Smooth muscle cell (in vitro differentiated cells): ENCODE data around the gene ATP5PO. TPM values are rescaled to one million over a fixed set of nuclear protein-coding genes. Genes with fewer than 3 reads are reported as not detected.

Experiments
- DNase-seq: peaks from one replicate; lab custom pipeline; 2025; ENCODE audit not compliant: unreplicated experiment; lab: John Stamatoyannopoulos, UW
- H2AFZ ChIP-seq: fragments of 200-600 bp; sonication (generic); 2 replicates; pipeline ENCODE4 v1.6.0; 2016; ENCODE audit warnings: antibody characterized with exemption, low read depth, mild to moderate bottlenecking
- H3F3A ChIP-seq: fragments of 200-600 bp; sonication (generic); 2 replicates; pipeline ENCODE4 v1.6.0; 2017; ENCODE audit warnings: antibody characterized with exemption, low read depth
- H3K27ac ChIP-seq: fragments of 200-600 bp; sonication (generic); 2 replicates; pipeline ENCODE4 v1.5.1; 2016; ENCODE audit warnings: low read depth, mild to moderate bottlenecking
- H3K27me3 ChIP-seq: fragments of 200-600 bp; sonication (generic); 2 replicates; pipeline ENCODE4 v1.6.1; 2016; ENCODE audit warnings: low read depth, mild to moderate bottlenecking
- H3K36me3 ChIP-seq: fragments of 200-600 bp; sonication (generic); 2 replicates; pipeline ENCODE4 v1.5.1; 2016; ENCODE audit warnings: low read depth
- H3K4me1 ChIP-seq: fragments of 200-600 bp; sonication (generic); 2 replicates; pipeline ENCODE4 v1.5.1; 2016; ENCODE audit warnings: low read depth
- H3K4me2 ChIP-seq: fragments of 200-600 bp; sonication (generic); 2 replicates; pipeline ENCODE4 v1.6.0; 2016; ENCODE audit warnings: mild to moderate bottlenecking
- H3K4me3 ChIP-seq: fragments of 200-600 bp; sonication (generic); 2 replicates; pipeline ENCODE4 v1.5.1; 2016; ENCODE audit warnings: mild to moderate bottlenecking
- H3K79me2 ChIP-seq: fragments of 200-600 bp; sonication (generic); 2 replicates; pipeline ENCODE4 v1.6.0; 2016; ENCODE audit warnings: low read depth, mild to moderate bottlenecking
- H3K9ac ChIP-seq: fragments of 200-600 bp; sonication (generic); 2 replicates; pipeline ENCODE4 v1.6.0; 2016; ENCODE audit warnings: low read depth
- H3K9me3 ChIP-seq: fragments of 200-600 bp; sonication (generic); replicated peaks from 2 replicates; pipeline ENCODE4 v1.5.1; 2016; ENCODE audit warnings: low read depth
- H4K20me1 ChIP-seq: fragments of 200-600 bp; sonication (generic); 2 replicates; pipeline ENCODE4 v1.6.0; 2016; ENCODE audit warnings: low read depth
- CTCF ChIP-seq: fragments of 200-600 bp; sonication (generic); IDR thresholded peaks from 2 replicates; pipeline ENCODE4 v1.5.1; 2017; ENCODE audit warnings: borderline replicate concordance, mild to moderate bottlenecking, antibody characterized with exemption; ENCODE audit not compliant: insufficient read depth, poor library complexity, severe bottlenecking
- WGBS: methylation state at CpG from one replicate; pipeline ENCODE4 v1.1.7; 2016; ENCODE audit warnings: low lambda C conversion rate; 5-methylcytosine and 5-hydroxymethylcytosine counted together
- polyA plus RNA-seq: library from polyadenylated mRNA; unstranded; fragments of >200 nt; fragmentation: Nextera tagmentation; extraction: Ambion mirVana; gene quantifications from 2 replicates; pipeline ENCODE4 v1.2.1, GENCODE V29; 2016
- total RNA-seq: library from RNA; depleted of rRNA; stranded (reverse); fragments of >200 nt; gene quantifications from 2 replicates; pipeline ENCODE4 v1.2.3, GENCODE V29; 2014

ATP5PO gene
- total and polyA plus RNA-seq, 2 experiments from 2014 or later: 226 to 363 TPM

DNA sequence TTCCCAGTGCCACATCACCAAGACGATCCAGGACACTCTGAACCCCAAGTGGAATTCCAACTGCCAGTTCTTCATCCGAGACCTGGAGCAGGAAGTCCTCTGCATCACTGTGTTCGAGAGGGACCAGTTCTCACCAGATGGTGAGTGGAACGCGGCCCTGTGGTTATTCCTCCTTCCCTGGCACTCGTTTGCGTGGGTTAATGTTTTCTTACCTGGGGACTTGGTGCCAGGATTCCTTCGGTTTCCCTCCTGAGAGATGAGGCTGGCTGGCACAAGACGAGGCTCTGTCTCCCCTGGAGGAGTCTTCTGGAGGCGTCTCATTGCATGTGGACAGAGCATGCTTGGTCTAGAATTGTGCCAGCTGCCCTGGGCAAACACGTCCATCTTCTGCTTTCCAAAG lies 29.3 kb downstream of the ATP5PO start:
- 93% methylated on average over 11 of the region's 11 CpGs for WGBS
- Histone ChIP-seq H3K4me2 (no peak overlapping the region), H3K4me3 (no peak overlapping the region), H3K36me3 (no peaks in the 10 kb centered on the region), H3F3A (no peaks in the 10 kb centered on the region), H3K9ac (no peak overlapping the region), H3K9me3 (no peaks in the 10 kb centered on the region), H3K79me2 (no peaks in the 10 kb centered on the region), H4K20me1 (no peaks in the 10 kb centered on the region), H3K27ac (no peak overlapping the region), H2AFZ (no peak overlapping the region), H3K4me1 (no peaks in the 10 kb centered on the region), H3K27me3 (no peaks in the 10 kb centered on the region)
- TF ChIP-seq CTCF: no peak
- no peak for DNase-seq

- no peak for DNase-seq
- H3K9ac ChIP-seq: no peak overlapping the region
- no peak overlapping the region for H3K27ac ChIP-seq
- TF ChIP-seq CTCF: no peak
- no peak overlapping the region for H2AFZ ChIP-seq
- H3K4me2 ChIP-seq: no peak overlapping the region
- no peaks in the 10 kb centered on the region for H3K9me3 ChIP-seq
- H3F3A ChIP-seq: no peaks in the 10 kb centered on the region
- no peaks in the 10 kb centered on the region for H3K4me1 ChIP-seq
- WGBS: 94% methylated on average over 7 of the region's 7 CpGs
- no peaks in the 10 kb centered on the region for H3K79me2 ChIP-seq
- no peak overlapping the region for H3K4me3 ChIP-seq
- H3K27me3 ChIP-seq: no peaks in the 10 kb centered on the region
- H4K20me1 ChIP-seq: no peaks in the 10 kb centered on the region
- no peaks in the 10 kb centered on the region for H3K36me3 ChIP-seq
These were observed 30.5 kb downstream of the ATP5PO start for GRCh38 chr21:33885172-33885514.

DNA sequence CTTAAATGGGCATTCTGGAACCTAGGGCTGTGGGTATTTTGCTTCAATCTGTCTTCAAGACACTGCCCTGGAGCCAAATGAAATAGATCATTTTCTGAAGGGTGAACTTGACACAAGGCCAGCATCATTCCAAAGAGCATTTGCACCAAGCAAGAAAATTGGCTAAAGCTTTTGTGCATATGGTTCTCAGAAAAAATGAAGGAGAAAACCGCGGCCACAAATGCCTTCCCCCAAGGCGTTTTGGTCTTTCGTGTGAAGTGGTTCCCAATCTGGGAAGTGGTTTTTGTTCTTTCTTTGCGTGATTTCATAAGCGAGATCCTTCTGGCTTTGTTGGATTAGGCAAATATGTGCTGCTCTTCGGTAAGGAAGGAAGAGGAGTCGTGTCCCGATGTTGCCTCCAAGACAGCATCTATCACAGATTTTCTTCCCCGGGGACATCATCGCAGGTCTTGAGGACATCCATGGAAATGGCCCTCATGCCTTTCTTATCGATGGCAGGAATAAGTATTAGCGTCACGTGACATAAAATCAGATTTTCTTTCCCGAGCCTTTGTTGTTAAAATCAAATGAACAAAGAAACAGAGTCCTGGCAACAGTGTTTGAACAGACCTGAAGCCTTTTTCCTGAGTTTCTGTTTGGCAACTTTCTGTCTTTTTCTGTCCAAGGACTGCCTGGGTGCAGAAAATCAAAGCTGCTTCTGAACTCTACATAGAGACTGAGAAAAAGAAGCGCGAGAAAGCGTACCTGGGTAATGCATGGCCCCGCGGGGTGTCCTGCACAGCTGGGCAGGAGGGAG lies 31.0 kb downstream of the ATP5PO start:
- Histone ChIP-seq H3K4me1 (no peaks in the 10 kb centered on the region), H4K20me1 (no peaks in the 10 kb centered on the region), H2AFZ (no peak overlapping the region), H3K79me2 (no peaks in the 10 kb centered on the region), H3K27ac (no peak overlapping the region), H3K27me3 (no peaks in the 10 kb centered on the region), H3F3A (no peaks in the 10 kb centered on the region), H3K9me3 (no peaks in the 10 kb centered on the region), H3K4me3 (no peak overlapping the region), H3K36me3 (no peaks in the 10 kb centered on the region), H3K4me2 (no peak overlapping the region), H3K9ac (no peak overlapping the region)
- WGBS: 76% methylated on average over 20 of the region's 20 CpGs
- DNase-seq: no peak
- TF ChIP-seq CTCF: no peak

- Histone ChIP-seq H3K4me1 (no peaks in the 10 kb centered on the region), H3K27me3 (no peaks in the 10 kb centered on the region), H3K79me2 (no peaks in the 10 kb centered on the region), H2AFZ (no peak overlapping the region), H3K9ac (no peak overlapping the region), H3K36me3 (no peaks in the 10 kb centered on the region), H3K4me2 (no peak overlapping the region), H3K9me3 (no peaks in the 10 kb centered on the region), H3K4me3 (no peak overlapping the region), H3K27ac (no peak overlapping the region), H4K20me1 (no peaks in the 10 kb centered on the region), H3F3A (no peaks in the 10 kb centered on the region)
- 96% methylated on average over 12 of the region's 12 CpGs for WGBS
- DNase-seq: no peak
- TF ChIP-seq CTCF: no peak
These were observed 32.5 kb downstream of the ATP5PO start for GRCh38 chr21:33883118-33883517.
